IPS DF 19.7 (cell line): ENCODE measurements around the gene MYO3B.
"Not testable (repeated sequence)": the region's sequence is repeated elsewhere in the genome, so short reads cannot be mapped to it uniquely, and the experiment has no call there.

ENCODE experiments used
- DNase-seq: peaks from one replicate; pipeline ENCODE4 v3.0.0-alpha.2; 2013; ENCODE audit warnings: low read depth, low spot score

The MYO3B gene

GRCh38 chr2:170339750-170340692 lies 162.1 kb downstream of the MYO3B start:
- no peak for DNase-seq

- DNase-seq, result no peak
Observed at GRCh38 chr2:170340693-170341068, 162.7 kb downstream of the MYO3B start.

DNA sequence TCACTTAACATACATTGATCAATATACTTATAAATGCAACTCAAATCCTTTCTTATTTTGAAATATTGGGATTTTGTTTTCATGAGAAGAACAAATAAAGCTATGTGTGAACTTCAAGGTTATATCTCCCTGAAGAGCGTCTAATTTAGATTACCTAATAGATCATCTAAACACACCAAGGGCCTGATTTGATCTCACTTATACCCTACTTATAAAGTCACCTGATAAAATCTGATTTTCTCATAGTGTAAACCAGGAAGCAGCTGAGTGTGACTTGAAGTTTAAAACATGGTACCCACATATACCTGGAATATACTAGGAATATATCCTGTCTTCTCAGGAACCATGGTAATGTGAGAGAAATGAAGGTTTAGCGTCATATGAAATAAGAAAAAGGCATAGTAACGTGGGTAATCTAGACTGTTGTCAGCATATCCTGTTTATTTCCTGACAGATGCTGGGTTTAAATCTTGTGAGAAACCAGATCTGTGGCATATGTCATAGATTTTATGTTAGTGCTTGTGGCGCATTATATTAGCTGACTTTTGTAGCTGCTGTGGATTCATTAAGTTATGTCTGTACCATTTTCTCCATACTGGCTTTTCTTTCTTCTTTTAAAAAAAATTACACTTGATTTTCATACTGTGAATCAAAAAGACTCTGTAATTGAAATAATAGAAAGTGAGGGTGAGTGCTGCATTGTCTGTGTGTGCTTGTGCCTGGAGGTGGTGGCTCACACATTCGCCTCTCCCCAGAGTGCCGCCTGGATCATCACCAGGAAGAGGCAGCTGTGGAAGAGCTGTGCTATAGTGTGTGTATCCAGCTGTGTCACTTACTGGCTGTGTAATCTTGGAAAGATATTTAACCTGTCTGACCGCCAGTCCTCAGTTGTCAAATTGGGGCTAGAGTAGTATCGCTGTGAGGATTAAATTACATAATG lies 164.0 kb downstream of the MYO3B start:
- DNase-seq, result no peak

DNA sequence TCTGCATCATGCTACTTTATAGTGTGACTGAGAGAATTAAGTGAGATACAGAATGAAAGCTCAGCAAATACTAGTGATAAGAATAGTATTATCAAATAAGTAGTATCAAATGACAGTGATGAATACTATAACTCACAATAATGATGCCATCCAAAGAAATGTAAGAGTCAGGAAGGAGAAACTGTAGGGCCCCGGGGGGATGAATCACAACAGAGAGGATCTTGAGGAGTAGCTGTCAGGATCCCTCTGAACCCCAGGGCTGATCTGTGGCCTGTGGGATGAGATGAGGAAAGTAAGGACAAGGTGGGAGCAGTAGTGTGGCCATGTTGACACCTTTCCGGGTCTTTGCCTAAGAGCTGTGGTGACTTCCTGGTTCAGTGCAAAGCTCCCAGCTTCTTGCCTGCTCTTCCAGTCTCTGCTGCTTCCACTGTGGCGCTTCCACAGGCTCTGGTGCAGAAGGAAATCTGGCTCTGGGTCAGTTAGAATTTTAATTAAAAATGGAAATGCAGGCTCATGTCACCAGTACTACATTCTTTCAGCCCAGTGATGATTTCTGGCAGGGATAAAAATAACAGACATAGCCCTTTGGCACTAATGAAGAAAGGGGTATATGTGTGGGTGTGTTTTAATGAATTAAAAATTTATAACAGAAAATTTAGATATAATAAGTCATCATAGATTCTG lies 166.9 kb downstream of the MYO3B start:
- DNase-seq, result no peak

GRCh38 chr2:170345607-170346006 lies 167.7 kb downstream of the MYO3B start:
- DNase-seq, result no peak

- not testable (repeated sequence) for DNase-seq
Observed at GRCh38 chr2:170349269-170349668, 171.3 kb downstream of the MYO3B start.

DNA sequence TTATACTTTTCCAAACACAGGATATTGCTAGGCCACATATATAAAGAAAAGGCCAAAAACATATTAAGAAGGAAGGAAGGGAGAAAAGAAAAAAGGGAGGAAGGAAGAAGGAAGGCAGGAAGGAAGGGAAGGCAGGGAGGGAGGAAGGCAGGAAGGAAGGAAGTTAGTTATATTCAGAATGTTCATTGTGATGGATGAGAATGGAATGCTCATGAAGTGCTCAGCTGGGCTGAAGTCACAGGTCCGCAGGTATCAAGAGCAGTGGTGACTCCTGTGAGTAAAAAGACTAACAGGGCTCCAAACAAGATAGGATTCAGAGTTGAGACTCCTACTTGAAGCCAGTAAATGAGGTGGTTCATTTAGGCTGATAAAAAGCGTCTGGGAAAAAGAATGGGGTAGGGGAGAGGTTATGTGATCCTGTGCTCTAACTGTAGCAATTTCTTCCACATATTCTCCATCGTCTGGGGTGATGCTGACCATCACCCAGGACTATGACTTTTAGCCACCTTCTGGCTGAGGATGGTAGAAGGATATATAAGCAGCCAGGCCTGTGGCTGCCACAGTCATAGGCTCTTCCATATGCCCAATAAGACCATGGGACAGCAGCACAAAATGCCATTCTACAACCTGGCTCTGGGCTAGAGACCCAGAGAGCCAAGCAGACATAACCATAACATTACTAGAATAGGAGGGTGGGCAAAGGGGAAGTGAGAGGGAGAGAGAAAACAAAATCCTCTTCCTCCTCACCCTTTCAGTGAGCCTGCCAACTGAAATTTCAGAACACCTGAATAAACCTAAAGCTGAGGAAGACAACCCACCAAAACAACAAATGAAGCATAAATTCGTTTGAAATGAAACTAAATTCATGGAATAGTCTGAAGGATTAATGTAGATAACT lies 173.2 kb downstream of the MYO3B start:
- DNase-seq, result no peak

DNA sequence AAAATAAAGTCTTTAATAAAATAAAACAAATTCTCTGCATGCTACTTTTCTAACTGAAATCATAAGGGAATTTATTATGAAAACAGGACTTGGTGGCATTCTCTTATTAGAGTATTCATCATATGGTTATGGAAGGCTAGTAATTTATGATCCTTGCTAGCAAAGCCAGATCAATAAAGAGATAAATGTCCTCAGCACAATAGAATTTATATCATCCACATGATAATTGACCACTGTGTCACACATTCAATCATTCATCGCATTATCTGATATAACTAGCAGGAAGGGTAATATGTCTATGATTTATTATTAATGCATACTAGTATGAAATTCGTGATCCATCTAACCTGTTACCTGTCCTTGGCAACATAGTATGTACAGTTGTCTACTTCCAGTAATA lies 175.8 kb downstream of the MYO3B start:
- DNase-seq, result no peak

DNA sequence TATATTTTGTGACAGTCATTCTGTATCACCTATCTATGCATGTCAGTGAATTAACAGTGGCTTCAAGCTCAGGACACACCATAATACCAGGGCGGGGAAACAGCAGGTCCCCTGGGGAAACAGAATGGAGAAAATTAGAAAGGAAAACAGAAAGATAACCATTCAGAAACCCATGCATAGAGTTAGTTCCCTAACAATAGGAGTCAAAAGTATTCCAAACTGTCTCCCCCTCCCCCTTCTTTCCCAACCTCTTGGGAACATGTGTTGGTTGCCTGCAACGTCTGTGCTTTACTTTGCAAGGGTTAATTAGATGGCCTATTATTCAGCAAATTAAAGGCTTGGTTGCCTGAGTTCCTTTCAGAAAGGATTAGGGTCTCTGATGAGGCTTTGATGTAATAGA lies 176.4 kb downstream of the MYO3B start:
- no peak for DNase-seq

- no peak for DNase-seq
Observed at GRCh38 chr2:170354855-170355780, 177.2 kb downstream of the MYO3B start.

DNA sequence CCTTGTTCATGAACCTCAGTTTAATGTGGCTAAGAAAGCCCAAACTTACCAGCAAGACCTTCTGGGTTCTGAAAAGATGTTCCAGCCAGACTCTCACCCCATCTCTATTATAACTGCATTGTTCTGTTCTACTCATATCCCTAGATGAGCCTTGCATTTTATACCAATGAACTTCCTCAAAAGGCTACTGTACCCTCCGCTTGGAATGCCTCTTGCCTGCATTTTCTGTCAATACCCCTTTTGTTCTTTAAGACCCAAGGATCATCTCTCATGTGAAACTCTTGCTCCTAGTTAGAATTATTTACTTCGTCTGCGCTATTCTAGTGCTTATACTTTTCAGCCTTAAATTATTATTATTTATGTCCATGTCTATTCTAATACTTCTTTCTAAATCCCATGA lies 181.5 kb downstream of the MYO3B start:
- no peak for DNase-seq

DNA sequence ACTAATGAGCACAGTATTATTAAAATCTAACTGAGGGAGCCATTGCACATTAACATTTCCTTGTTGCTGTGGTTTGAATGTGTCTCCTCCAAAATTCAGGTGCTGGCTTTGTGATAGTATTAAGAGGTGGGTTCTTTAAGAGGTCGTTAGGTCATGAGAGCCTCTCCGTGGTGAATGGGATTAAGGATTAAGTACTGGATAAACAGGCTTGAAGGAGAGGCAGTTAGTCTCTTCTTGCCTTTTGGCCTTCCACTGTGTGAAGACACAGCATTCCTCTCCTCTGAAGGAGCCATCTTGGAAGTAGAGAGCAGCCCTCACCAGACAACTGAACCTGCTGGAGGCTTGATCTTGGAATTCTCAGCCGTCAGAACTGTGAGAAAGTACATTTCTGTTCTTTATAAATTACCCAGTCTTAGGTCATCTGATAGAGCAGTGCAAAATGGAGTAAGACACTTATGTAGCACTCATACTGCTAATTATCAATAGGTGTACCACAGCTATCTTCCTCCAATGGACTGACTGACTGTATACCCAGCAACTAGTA lies 182.7 kb downstream of the MYO3B start:
- no peak for DNase-seq

DNA sequence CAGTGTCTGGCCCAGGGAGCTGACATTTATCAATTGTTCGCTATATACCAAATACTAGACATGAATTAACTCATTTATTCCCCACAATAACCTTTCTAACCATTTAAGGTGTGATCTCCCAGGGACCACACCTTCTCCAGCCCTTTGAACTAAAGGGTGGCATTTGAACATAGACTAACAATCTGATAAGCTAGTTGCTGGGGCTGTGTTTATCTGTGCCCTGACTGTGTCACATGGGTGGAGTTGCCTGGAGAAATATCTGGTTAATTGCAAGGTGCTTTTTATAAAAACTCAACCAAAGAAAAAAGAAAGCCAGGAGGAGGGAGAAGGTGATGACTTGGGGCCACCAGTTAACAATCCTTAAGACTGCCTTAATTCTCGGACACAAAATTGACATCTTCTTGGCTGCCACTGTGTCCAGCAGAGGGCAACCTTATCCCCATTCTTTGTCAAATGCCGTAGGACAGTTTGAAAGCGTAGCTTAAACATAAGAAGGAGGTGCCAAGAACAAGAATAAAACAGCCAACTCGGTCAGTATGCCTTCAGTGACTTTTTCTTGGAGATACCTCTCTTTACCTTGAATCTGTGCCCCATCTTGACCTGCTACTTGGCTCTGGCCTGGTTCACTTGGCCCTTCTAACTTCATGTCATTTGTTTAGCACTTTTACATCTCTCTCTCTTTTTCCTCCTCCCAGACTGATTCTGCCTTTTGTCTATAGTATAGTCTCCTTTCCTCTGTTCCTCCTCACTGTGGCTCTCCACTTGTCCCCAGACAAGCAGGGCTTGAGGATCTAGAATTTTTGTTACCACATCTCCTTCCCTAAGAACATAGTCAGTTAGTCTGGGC lies 183.4 kb downstream of the MYO3B start:
- no peak for DNase-seq

- DNase-seq, result no peak
Observed at GRCh38 chr2:170362313-170362870, 184.4 kb downstream of the MYO3B start.

- DNase-seq, result no peak
Observed at GRCh38 chr2:170362871-170363631, 185.1 kb downstream of the MYO3B start.

- no peak for DNase-seq
Observed at GRCh38 chr2:170365003-170365402, 187.1 kb downstream of the MYO3B start.

DNA sequence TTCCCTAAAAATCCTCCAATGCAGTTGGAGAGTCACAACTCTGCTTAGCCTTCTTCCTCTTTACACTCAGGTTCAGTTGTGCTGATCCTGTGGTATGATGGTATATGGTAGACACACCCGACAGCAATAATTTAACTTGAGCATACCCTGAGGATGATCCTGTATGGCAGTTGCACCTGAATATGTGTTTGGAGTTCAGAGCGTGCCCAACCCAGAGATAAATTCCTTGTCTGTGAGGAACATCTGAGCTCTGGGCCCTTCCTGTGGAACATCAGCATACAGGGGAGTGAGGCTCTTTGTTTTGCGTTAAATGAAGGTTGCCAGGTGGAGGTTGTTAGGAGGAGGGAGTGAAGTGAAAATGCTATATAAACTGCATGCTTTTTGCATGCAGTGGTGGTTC lies 187.7 kb downstream of the MYO3B start:
- DNase-seq, result no peak
